ENCODE data around the gene FAHD1. TPM values are rescaled to one million over a fixed set of nuclear protein-coding genes. Genes with fewer than 3 reads are reported as not detected.

The FAHD1 gene
- total and polyA plus RNA-seq, 4 donors = 42.7 to 84.2 (median 61.4) TPM

DNA sequence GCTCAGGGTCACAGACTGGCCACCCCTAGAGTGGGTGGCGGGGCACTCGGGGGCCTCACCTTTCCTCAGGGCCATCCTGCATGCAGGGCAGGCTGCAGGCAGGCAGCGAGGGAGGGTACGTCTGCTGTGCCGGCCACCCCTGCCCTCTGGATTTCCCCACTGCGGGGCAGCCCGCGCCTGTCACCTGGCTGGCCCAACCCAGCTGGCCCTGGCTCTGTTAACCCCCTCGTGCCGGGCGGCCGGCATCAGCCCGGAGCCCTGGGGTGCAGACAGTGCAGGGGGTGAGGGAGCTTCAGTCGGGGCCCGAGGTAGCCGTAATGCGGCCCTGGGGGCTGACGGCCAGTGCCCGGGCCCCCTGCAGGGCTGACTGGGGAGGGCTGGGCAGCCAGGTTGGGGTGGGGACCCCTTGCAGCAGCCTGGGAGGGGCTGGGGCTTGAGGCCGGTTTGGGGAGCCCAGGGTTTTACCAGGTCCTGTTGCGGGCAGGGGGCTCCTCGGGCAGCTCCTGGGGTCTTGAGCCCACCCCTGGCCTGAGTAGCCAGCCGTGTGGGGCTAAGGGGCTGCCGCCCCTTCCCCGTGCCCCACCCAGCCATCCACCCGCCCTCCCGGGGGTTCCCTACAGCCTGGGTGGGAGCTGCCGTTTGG lies 33.3 kb upstream of the FAHD1 start, which contains the start of gene IGFALS:
Gene IGFALS (minus strand): TSS at position 128 of the 643 bp plus-strand sequence. CDS start 53 bp downstream, at position 75.
- DNase-seq (ENCODE audit: low spot score) = no peak
- Histone ChIP-seq H3K36me3 (ENCODE audit: control insufficient read depth in 4 of 4, insufficient read depth in 3 of 4, low read depth in 1 of 4, low read length in 3 of 4) (peaks cover 0 to 22% (median 2%) of the 10 kb centered on the region in 4 donors), H3K9ac (ENCODE audit: low read depth in 1 of 2, low read length in 2 of 2) (peak within 1 kb of the TSS in 1 of 2 donors; percentile 71), H3K27ac (ENCODE audit: low read depth in 1 of 2, low read length in 2 of 2) (peak within 1 kb of the TSS; percentile 64 to 76), H3K4me3 (ENCODE audit: low read depth in 1 of 3, low read length in 3 of 3) (peak within 1 kb of the TSS; percentile 63 to 73 (median 70)), H3K9me3 (ENCODE audit: control insufficient read depth in 4 of 4, low read length in 3 of 4) (no peaks in the 10 kb centered on the region), H3K4me1 (ENCODE audit: control insufficient read depth in 4 of 4, insufficient read depth in 4 of 4, low read length in 3 of 4) (peaks cover 20 to 61% (median 47%) of the 10 kb centered on the region in 4 donors), H3K27me3 (ENCODE audit: control insufficient read depth in 4 of 4, insufficient read depth in 4 of 4, low read length in 3 of 4) (no peaks in the 10 kb centered on the region)
- WGBS = 24% methylated on average over 28 of the region's 28 CpGs
- TF ChIP-seq FOXA2 (IDR thresholded peaks at IDR 0.05) (no peak), NR2F2 (IDR thresholded peaks at IDR 0.05) (no peak), RXRA (IDR thresholded peaks at IDR 0.05) (peak; percentile 45 to 57), GABPA (IDR thresholded peaks at IDR 0.05 in 1 of 2, conservative IDR thresholded peaks at IDR 0.05 in 1 of 2) (peak in 1 of 2 donors; percentile 30), FOXA1 (IDR thresholded peaks at IDR 0.05) (no peak), EGR1 (IDR thresholded peaks at IDR 0.05; ENCODE audit: low read depth in 2 of 2) (no peak), TAF1 (conservative IDR thresholded peaks at IDR 0.05) (no peak), SP1 (IDR thresholded peaks at IDR 0.05) (peak; percentile 11), JUND (IDR thresholded peaks at IDR 0.05) (no peak), HNF4G (IDR thresholded peaks at IDR 0.05) (no peak), RAD21 (IDR thresholded peaks at IDR 0.05) (no peak), YY1 (IDR thresholded peaks at IDR 0.05) (peak; percentile 12), HNF4A (conservative IDR thresholded peaks at IDR 0.05) (peak in 1 of 2 donors; percentile 39)
- TF ChIP-seq, protein P1, sequence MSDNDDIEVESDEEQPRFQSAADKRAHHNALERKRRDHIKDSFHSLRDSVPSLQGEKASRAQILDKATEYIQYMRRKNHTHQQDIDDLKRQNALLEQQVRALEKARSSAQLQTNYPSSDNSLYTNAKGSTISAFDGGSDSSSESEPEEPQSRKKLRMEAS (IDR thresholded peaks at IDR 0.05) = peak; percentile 11
- TF ChIP-seq, protein P2, sequence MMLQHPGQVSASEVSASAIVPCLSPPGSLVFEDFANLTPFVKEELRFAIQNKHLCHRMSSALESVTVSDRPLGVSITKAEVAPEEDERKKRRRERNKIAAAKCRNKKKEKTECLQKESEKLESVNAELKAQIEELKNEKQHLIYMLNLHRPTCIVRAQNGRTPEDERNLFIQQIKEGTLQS (IDR thresholded peaks at IDR 0.05) = no peak
- TF ChIP-seq, protein P3, sequence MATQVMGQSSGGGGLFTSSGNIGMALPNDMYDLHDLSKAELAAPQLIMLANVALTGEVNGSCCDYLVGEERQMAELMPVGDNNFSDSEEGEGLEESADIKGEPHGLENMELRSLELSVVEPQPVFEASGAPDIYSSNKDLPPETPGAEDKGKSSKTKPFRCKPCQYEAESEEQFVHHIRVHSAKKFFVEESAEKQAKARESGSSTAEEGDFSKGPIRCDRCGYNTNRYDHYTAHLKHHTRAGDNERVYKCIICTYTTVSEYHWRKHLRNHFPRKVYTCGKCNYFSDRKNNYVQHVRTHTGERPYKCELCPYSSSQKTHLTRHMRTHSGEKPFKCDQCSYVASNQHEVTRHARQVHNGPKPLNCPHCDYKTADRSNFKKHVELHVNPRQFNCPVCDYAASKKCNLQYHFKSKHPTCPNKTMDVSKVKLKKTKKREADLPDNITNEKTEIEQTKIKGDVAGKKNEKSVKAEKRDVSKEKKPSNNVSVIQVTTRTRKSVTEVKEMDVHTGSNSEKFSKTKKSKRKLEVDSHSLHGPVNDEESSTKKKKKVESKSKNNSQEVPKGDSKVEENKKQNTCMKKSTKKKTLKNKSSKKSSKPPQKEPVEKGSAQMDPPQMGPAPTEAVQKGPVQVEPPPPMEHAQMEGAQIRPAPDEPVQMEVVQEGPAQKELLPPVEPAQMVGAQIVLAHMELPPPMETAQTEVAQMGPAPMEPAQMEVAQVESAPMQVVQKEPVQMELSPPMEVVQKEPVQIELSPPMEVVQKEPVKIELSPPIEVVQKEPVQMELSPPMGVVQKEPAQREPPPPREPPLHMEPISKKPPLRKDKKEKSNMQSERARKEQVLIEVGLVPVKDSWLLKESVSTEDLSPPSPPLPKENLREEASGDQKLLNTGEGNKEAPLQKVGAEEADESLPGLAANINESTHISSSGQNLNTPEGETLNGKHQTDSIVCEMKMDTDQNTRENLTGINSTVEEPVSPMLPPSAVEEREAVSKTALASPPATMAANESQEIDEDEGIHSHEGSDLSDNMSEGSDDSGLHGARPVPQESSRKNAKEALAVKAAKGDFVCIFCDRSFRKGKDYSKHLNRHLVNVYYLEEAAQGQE (IDR thresholded peaks at IDR 0.05) = no peak
- TF ChIP-seq, protein P4, sequence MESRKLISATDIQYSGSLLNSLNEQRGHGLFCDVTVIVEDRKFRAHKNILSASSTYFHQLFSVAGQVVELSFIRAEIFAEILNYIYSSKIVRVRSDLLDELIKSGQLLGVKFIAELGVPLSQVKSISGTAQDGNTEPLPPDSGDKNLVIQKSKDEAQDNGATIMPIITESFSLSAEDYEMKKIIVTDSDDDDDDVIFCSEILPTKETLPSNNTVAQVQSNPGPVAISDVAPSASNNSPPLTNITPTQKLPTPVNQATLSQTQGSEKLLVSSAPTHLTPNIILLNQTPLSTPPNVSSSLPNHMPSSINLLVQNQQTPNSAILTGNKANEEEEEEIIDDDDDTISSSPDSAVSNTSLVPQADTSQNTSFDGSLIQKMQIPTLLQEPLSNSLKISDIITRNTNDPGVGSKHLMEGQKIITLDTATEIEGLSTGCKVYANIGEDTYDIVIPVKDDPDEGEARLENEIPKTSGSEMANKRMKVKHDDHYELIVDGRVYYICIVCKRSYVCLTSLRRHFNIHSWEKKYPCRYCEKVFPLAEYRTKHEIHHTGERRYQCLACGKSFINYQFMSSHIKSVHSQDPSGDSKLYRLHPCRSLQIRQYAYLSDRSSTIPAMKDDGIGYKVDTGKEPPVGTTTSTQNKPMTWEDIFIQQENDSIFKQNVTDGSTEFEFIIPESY (IDR thresholded peaks at IDR 0.05) = no peak
- TF ChIP-seq, protein P5, sequence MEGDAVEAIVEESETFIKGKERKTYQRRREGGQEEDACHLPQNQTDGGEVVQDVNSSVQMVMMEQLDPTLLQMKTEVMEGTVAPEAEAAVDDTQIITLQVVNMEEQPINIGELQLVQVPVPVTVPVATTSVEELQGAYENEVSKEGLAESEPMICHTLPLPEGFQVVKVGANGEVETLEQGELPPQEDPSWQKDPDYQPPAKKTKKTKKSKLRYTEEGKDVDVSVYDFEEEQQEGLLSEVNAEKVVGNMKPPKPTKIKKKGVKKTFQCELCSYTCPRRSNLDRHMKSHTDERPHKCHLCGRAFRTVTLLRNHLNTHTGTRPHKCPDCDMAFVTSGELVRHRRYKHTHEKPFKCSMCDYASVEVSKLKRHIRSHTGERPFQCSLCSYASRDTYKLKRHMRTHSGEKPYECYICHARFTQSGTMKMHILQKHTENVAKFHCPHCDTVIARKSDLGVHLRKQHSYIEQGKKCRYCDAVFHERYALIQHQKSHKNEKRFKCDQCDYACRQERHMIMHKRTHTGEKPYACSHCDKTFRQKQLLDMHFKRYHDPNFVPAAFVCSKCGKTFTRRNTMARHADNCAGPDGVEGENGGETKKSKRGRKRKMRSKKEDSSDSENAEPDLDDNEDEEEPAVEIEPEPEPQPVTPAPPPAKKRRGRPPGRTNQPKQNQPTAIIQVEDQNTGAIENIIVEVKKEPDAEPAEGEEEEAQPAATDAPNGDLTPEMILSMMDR (IDR thresholded peaks at IDR 0.05; ENCODE audit: low read depth, low read length, missing input control) = no peak

Measured in liver (tissue), 9 donors.